PFSK-1 (cell line): ENCODE data around the gene DIAPH1.

Source experiments
- FOXP2 ChIP-seq: optimal IDR thresholded peaks from 2 replicates; pipeline ENCODE3; 2011; ENCODE audit warnings: borderline replicate concordance, control low read depth, inconsistent platforms; ENCODE audit not compliant: insufficient read depth; ENCODE audit errors: extremely low read length, extremely low read depth
- POLR2AphosphoS5 ChIP-seq: IDR thresholded peaks from 2 replicates; pipeline ENCODE4 v1.6.1; 2012; ENCODE audit warnings: low read depth, mild to moderate bottlenecking, control low read depth, low read length, moderate library complexity
- SIN3A ChIP-seq: IDR thresholded peaks from 2 replicates; pipeline ENCODE4 v1.6.1; 2012; ENCODE audit warnings: mild to moderate bottlenecking, low read length, moderate library complexity, borderline replicate concordance; ENCODE audit not compliant: insufficient read depth
- TAF1 ChIP-seq: IDR thresholded peaks from 2 replicates; pipeline ENCODE4 v1.6.1; 2012; ENCODE audit warnings: low read length, control low read depth, borderline replicate concordance; ENCODE audit not compliant: insufficient read depth
- TF ChIP-seq, protein P1 (sequence below), 2 experiments: IDR thresholded peaks; 2 replicates each; pipeline versions ENCODE4 v1.6.1 to v1.8.0; 2011 to 2012; ENCODE audit warnings: low read depth in 2 of 2, low read length in 2 of 2, control low read depth in 1 of 2, inconsistent platforms in 1 of 2, mild to moderate bottlenecking in 1 of 2, moderate library complexity in 1 of 2; ENCODE audit not compliant: insufficient read depth in 1 of 2

The DIAPH1 gene

DNA sequence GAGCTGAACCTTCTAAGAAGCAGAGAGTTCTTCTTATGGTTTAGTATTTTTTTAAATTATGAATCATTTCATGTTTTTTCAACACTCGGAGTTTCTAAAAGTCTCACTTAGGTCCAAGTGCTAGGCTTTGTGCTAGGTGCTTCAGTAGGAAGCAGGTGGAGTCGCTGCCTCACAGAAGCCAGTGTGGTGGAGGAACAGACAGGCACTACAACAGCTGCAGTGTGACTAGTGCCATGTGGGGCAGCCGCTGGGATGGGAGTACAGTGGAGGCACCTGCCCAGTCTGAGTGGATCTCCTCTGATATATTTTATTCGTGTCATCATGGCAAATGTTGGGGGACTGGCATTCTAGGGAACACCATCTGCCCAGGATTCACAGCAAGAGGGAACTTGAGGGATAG, 114.6 kb downstream of the DIAPH1 start:
- TF ChIP-seq FOXP2 (no peak), SIN3A (no peak), TAF1 (no peak), POLR2AphosphoS5 (no peak)
- TF ChIP-seq, protein P1, sequence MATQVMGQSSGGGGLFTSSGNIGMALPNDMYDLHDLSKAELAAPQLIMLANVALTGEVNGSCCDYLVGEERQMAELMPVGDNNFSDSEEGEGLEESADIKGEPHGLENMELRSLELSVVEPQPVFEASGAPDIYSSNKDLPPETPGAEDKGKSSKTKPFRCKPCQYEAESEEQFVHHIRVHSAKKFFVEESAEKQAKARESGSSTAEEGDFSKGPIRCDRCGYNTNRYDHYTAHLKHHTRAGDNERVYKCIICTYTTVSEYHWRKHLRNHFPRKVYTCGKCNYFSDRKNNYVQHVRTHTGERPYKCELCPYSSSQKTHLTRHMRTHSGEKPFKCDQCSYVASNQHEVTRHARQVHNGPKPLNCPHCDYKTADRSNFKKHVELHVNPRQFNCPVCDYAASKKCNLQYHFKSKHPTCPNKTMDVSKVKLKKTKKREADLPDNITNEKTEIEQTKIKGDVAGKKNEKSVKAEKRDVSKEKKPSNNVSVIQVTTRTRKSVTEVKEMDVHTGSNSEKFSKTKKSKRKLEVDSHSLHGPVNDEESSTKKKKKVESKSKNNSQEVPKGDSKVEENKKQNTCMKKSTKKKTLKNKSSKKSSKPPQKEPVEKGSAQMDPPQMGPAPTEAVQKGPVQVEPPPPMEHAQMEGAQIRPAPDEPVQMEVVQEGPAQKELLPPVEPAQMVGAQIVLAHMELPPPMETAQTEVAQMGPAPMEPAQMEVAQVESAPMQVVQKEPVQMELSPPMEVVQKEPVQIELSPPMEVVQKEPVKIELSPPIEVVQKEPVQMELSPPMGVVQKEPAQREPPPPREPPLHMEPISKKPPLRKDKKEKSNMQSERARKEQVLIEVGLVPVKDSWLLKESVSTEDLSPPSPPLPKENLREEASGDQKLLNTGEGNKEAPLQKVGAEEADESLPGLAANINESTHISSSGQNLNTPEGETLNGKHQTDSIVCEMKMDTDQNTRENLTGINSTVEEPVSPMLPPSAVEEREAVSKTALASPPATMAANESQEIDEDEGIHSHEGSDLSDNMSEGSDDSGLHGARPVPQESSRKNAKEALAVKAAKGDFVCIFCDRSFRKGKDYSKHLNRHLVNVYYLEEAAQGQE (IDR thresholded peaks at IDR 0.05; ENCODE audit: insufficient read depth in 1 of 2, low read depth in 2 of 2, low read length in 2 of 2): no peak

DNA sequence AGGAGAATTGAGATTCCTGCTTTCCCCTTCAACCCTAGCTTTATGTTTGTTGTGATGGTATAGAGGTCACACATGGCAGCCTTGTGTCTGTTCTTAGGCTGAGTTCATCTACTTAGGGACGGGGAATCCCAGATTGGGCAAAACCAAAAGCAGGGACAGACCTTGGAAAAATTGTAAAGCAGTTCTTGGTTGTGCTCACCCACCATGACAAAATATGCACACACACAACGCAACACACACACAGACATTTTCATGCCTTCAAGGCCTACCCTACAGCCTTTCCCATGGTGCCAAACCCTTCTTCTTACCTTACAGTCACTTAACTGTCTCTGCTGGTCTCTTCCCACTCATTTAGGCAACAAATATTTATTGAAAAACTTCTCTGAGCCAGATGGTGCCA, 115.1 kb downstream of the DIAPH1 start:
- TF ChIP-seq POLR2AphosphoS5 (no peak), SIN3A (no peak), TAF1 (no peak), FOXP2 (no peak)
- TF ChIP-seq, protein P1 (IDR thresholded peaks at IDR 0.05; ENCODE audit: insufficient read depth in 1 of 2, low read depth in 2 of 2, low read length in 2 of 2): no peak

DNA sequence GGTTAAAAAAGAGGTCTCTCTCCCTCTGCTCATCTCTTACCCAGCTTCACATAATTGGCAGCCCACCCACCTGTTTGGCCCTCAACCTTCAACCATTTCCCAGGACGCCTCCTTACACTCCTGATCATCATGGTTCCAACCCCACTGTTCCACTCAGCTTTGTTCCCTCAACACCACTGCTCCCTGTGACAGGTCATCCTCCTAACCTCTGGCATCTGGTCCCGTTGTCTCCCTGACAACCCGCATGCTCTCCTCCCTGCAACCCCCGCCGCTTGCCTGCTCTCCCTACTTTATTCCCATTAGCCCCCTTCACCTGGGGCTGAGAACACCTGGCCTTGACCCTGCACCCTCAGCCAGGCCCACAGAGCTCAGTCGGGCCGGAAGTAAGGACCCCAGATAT, 117.0 kb downstream of the DIAPH1 start:
- TF ChIP-seq, protein P1 (IDR thresholded peaks at IDR 0.05; ENCODE audit: insufficient read depth in 1 of 2, low read depth in 2 of 2, low read length in 2 of 2): no peak
- TF ChIP-seq POLR2AphosphoS5 (no peak), TAF1 (no peak), FOXP2 (no peak), SIN3A (no peak)

DNA sequence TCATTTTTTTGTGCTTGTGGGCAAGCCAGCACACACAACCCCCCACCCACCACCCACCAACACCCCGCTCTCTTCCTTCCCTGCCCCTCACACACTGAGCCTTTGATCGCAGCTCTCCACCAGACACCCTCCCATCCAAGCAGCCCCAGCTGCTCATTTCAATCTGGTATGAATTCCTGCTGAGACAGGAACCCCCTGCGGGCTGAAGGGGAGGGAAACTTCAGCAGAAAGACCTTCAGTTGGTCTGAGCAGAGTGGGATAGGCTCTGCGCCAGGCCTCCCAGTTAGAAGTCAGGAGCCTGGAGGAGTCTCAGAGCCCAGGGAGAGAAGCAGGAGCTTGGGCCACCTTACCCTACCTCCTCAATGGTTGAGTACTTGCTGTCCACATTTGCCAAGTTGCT, 122.8 kb downstream of the DIAPH1 start:
- no peak for TF ChIP-seq SIN3A
- no peak for TF ChIP-seq TAF1
- TF ChIP-seq POLR2AphosphoS5: no peak
- TF ChIP-seq, protein P1 (IDR thresholded peaks at IDR 0.05; ENCODE audit: insufficient read depth in 1 of 2, low read depth in 2 of 2, low read length in 2 of 2): no peak
- TF ChIP-seq FOXP2: no peak

DNA sequence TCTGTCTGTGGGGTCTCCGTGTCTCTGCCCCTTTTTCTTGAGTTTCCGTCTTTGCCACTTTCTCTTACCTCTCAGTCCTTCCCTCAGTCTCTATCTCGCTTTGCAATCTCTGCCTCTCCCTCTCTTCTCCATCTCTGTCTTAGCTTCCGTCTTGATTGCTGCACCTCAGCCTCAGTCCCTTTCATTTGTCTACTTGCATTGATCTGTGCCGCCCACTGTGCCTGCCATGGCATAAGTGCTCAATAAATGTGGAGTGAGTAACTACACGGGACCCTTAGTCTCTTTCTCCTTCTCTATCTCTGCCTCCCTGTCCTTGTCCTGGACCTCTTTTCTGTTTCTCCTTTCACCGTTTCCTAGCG, 123.4 kb downstream of the DIAPH1 start:
- TF ChIP-seq SIN3A: no peak
- TF ChIP-seq POLR2AphosphoS5: no peak
